Caco-2 (cell line): ENCODE measurements around the gene MAP2K2. TPM values are rescaled to one million over a fixed set of nuclear protein-coding genes. Genes with fewer than 3 reads are reported as not detected.

Experiments
- BruUV-seq: library from RNA; stranded (reverse); fragments of 400-500 nt; replicated peaks from 2 replicates; lab custom pipeline; 2021; lab: Mats Ljungman, UMichigan
- CTCF ChIA-PET: fragments of 300-600 bp; sonication (Branson Sonifier 250); formaldehyde crosslinking; loops from one replicate; lab custom pipeline; 2022; ENCODE audit warnings: antibody characterized with exemption; lab: Charles Lee
- POLR2A ChIA-PET: fragments of 300-600 bp; sonication (Branson Sonifier 250); formaldehyde crosslinking; loops from one replicate; lab custom pipeline; 2022; ENCODE audit warnings: antibody characterized with exemption; lab: Charles Lee
- DNase-seq, 2 experiments: peaks; one replicate each; pipeline versions ENCODE4 v3.0.0 to v3.0.0-alpha.2; 2020 to 2022
- H3K27me3 ChIP-seq: replicated peaks from 2 replicates; pipeline ENCODE4 v1.6.0; 2011; ENCODE audit warnings: low read length; ENCODE audit not compliant: control insufficient read depth, insufficient read depth
- H3K36me3 ChIP-seq: 2 replicates; pipeline ENCODE4 v1.5.1; 2011; ENCODE audit warnings: low read length; ENCODE audit not compliant: control insufficient read depth, insufficient read depth
- H3K4me1 ChIP-seq: fragments of 250-450 bp; sonication (Bioruptor Pico); 2 replicates; pipeline ENCODE4 v1.5.1; 2020; ENCODE audit warnings: mild to moderate bottlenecking
- H3K4me3 ChIP-seq: 2 replicates; pipeline ENCODE4 v1.5.1; 2011; ENCODE audit warnings: low read depth, mild to moderate bottlenecking, control low read depth, low read length
- H3K9me3 ChIP-seq: fragments of 250-450 bp; sonication (Bioruptor Pico); 2 replicates; pipeline ENCODE4 v1.5.1; 2020; ENCODE audit warnings: mild to moderate bottlenecking, moderate library complexity
- H3K27ac Mint-ChIP-seq: one replicate; pipeline ENCODE4 v1.8.0; 2022; ENCODE audit warnings: mixed read lengths; ENCODE audit not compliant: unreplicated experiment
- H3K27me3 Mint-ChIP-seq: one replicate; pipeline ENCODE4 v1.8.0; 2022; ENCODE audit warnings: mixed read lengths; ENCODE audit not compliant: insufficient read depth, unreplicated experiment
- H3K36me3 Mint-ChIP-seq: one replicate; pipeline ENCODE4 v1.8.0; 2022; ENCODE audit warnings: mild to moderate bottlenecking, mixed read lengths; ENCODE audit not compliant: insufficient read depth, unreplicated experiment
- H3K4me1 Mint-ChIP-seq: one replicate; pipeline ENCODE4 v1.8.0; 2022; ENCODE audit warnings: low read depth, mixed read lengths; ENCODE audit not compliant: unreplicated experiment
- H3K4me3 Mint-ChIP-seq: one replicate; pipeline ENCODE4 v1.8.0; 2022; ENCODE audit warnings: mild to moderate bottlenecking, moderate library complexity, mixed read lengths; ENCODE audit not compliant: unreplicated experiment
- H3K9me3 Mint-ChIP-seq: one replicate; pipeline ENCODE4 v1.8.0; 2022; ENCODE audit warnings: mixed read lengths; ENCODE audit not compliant: unreplicated experiment
- intact Hi-C: fragments of 100-400 bp; cut with micrococcal nuclease; formaldehyde crosslinking; loops from one replicate; pipeline ENCODE4 v1.10.0; 2022; ENCODE audit not compliant: unreplicated experiment
- total RNA-seq: library from RNA; stranded (reverse); gene quantifications from 2 replicates; pipeline ENCODE4 v1.2.3, GENCODE V29; 2022
- TF ChIP-seq, protein P1 (sequence below), 2 experiments: fragments of 200-600 bp in 1 of 2; IDR thresholded peaks; 1 replicate in 1 of 2; 2 replicates in 1 of 2; pipeline versions ENCODE4 v1.5.1 to v1.8.0; 2011 to 2022; ENCODE audit warnings: antibody characterized with exemption in 1 of 2, control low read depth in 1 of 2, inconsistent platforms in 1 of 2, low read depth in 1 of 2, low read length in 1 of 2, mild to moderate bottlenecking in 1 of 2, moderate library complexity in 1 of 2; ENCODE audit not compliant: insufficient read depth in 1 of 2, severe bottlenecking in 1 of 2, unreplicated experiment in 1 of 2

MAP2K2 gene
- total RNA-seq, 1 experiment from 2014 or later = 149 TPM

DNA sequence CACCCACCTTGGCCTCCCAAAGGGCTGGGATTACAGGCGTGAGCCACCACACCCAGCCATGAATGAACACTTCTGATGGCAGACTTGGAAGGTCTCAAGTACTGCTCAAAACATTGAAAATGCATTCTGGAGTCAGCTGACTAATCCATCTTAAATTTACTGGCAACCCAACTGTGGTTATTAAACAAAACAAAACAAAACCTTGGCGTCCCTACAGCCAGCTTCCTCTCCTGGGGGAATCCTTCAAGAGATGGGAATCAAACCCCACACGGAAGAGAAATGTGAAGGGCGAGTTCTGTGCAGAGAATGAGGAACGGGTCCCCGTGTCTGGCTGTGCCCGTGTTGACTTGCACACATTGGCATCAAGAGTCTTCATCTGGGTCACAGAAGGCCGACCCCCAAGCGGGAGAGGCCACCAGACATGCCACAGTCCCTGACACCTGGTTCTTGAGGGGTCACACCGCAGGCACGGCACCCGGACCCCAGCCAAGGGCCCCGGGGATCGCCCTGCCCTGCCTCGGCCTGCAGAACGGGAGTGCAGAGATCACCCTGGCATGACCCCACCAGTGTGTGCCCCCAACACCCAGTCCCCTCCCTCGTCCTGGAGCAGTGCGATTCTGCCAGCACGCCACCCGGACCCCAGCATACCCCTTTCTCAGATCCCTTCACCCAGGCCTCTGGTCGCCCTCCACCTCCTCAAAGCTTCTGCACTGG, 3.2 kb downstream of the MAP2K2 start:
- peaks cover 24% of the 10 kb centered on the region for H3K4me1 Mint-ChIP-seq
- Histone ChIP-seq H3K27me3 (no peaks in the 10 kb centered on the region), H3K4me3 (no peak overlapping the region), H3K9me3 (no peaks in the 10 kb centered on the region), H3K4me1 (no peaks in the 10 kb centered on the region), H3K36me3 (no peaks in the 10 kb centered on the region; the same call in 1 of the 2 replicates)
- ChIA-PET CTCF (interaction anchor here (0.6 kb wide), 1 partner anchor 93 kb away, joined by 4 read pairs; no protein-coding TSS in a partner anchor), POLR2A (no interaction called here)
- TF ChIP-seq, protein P1, sequence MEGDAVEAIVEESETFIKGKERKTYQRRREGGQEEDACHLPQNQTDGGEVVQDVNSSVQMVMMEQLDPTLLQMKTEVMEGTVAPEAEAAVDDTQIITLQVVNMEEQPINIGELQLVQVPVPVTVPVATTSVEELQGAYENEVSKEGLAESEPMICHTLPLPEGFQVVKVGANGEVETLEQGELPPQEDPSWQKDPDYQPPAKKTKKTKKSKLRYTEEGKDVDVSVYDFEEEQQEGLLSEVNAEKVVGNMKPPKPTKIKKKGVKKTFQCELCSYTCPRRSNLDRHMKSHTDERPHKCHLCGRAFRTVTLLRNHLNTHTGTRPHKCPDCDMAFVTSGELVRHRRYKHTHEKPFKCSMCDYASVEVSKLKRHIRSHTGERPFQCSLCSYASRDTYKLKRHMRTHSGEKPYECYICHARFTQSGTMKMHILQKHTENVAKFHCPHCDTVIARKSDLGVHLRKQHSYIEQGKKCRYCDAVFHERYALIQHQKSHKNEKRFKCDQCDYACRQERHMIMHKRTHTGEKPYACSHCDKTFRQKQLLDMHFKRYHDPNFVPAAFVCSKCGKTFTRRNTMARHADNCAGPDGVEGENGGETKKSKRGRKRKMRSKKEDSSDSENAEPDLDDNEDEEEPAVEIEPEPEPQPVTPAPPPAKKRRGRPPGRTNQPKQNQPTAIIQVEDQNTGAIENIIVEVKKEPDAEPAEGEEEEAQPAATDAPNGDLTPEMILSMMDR (IDR thresholded peaks at IDR 0.05; ENCODE audit: insufficient read depth in 1 of 2, low read depth in 1 of 2, low read length in 1 of 2, severe bottlenecking in 1 of 2, unreplicated experiment in 1 of 2) = no peak
- no peaks in the 10 kb centered on the region for H3K27me3 Mint-ChIP-seq
- intact Hi-C loops = loop anchor here (5.0 kb wide), 1 partner anchor 53 kb away; the partner anchor contains the start of gene ZBTB7A
- no peaks in the 10 kb centered on the region for H3K9me3 Mint-ChIP-seq
- H3K4me3 Mint-ChIP-seq = no peak overlapping the region
- BruUV-seq = no TSS peak
- H3K36me3 Mint-ChIP-seq = peaks cover 32% of the 10 kb centered on the region
- H3K27ac Mint-ChIP-seq = no peak overlapping the region
- DNase-seq = no peak

DNA sequence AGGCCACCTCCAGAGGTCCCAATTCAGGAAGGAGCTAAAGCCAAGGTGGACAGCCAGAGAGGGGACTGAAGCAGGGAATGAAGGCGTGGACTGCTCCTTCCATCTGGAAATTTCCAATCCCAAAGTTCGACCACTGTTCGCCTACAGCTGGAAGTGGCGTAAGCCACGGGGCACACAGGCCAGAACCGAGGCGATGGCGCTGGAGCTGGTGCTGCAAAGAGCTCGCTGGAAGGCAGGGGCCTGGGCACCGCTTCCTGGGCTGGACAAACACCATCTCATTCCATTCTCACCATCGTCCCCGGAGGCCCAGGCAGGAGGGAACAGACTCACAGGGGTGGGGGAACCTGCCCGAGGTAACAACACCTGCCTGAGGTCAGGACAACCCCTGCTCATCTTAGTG, 4.2 kb downstream of the MAP2K2 start:
- BruUV-seq = no TSS peak
- Histone ChIP-seq H3K4me1 (no peaks in the 10 kb centered on the region), H3K36me3 (no peaks in the 10 kb centered on the region; the same call in none of the 2 replicates), H3K4me3 (no peak overlapping the region), H3K9me3 (no peaks in the 10 kb centered on the region), H3K27me3 (no peaks in the 10 kb centered on the region)
- DNase-seq = no peak
- TF ChIP-seq, protein P1 (IDR thresholded peaks at IDR 0.05; ENCODE audit: insufficient read depth in 1 of 2, low read depth in 1 of 2, low read length in 1 of 2, severe bottlenecking in 1 of 2, unreplicated experiment in 1 of 2) = no peak
- Mint-ChIP-seq H3K27ac (no peak overlapping the region), H3K4me3 (no peak overlapping the region), H3K36me3 (peaks cover 39% of the 10 kb centered on the region), H3K4me1 (peaks cover 22% of the 10 kb centered on the region), H3K27me3 (no peaks in the 10 kb centered on the region), H3K9me3 (no peaks in the 10 kb centered on the region)
- POLR2A ChIA-PET = interaction anchor here (0.6 kb wide), 1 partner anchor 16 kb away, joined by 3 read pairs; no protein-coding TSS in a partner anchor
- CTCF ChIA-PET = no interaction called here
- intact Hi-C loops = loop anchor here (5.0 kb wide), 1 partner anchor 52 kb away; the partner anchor contains the start of gene ZBTB7A

DNA sequence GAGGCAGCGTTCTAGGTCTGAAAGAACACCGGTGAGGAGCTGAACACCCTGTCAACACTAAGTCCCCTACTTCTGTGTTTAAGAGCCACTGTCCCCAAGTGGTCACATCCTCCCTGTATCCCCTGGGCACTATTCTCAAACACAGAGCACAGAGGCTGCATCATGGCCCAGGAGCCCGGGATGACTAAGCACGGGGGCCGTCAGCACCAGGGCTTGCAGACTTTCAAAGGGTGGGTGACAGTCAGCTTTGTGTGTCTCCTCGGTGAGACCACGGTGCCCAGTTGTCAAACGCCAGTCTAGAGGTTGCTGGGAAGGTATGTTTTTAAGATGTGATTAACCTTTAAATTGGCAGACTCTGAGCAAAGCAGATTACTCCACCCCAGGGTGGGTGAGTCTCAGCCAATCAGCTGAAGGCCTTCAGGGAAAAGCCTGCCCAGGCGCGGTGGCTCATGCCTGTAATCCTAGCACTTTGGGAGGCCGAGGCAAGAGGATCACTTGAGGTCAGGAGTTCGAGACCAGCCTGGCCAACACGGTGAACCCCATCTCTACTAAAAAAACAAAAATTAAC, 8.0 kb downstream of the MAP2K2 start:
- TF ChIP-seq, protein P1 (IDR thresholded peaks at IDR 0.05; ENCODE audit: insufficient read depth in 1 of 2, low read depth in 1 of 2, low read length in 1 of 2, severe bottlenecking in 1 of 2, unreplicated experiment in 1 of 2) = no peak

More for the DNA sequence above, 8.0 kb downstream of the MAP2K2 start:
- Histone ChIP-seq H3K36me3 (no peaks in the 10 kb centered on the region; the same call in none of the 2 replicates), H3K4me3 (no peak overlapping the region), H3K4me1 (no peaks in the 10 kb centered on the region), H3K27me3 (no peaks in the 10 kb centered on the region), H3K9me3 (no peaks in the 10 kb centered on the region)
- POLR2A ChIA-PET = no interaction called here
- BruUV-seq = no TSS peak
- Mint-ChIP-seq H3K9me3 (no peaks in the 10 kb centered on the region), H3K27me3 (no peaks in the 10 kb centered on the region), H3K27ac (no peak overlapping the region), H3K4me3 (no peak overlapping the region), H3K36me3 (peaks cover 57% of the 10 kb centered on the region), H3K4me1 (peaks cover under 1% of the 10 kb centered on the region)
- no peak for DNase-seq
- intact Hi-C loops = no loop called here
- CTCF ChIA-PET = interaction anchor here (0.9 kb wide), 1 partner anchor 25 kb away, joined by 4 read pairs; no protein-coding TSS in a partner anchor
